Raji (cell line): ENCODE measurements around the gene MXD3.

Experiments
- POLR2A ChIP-seq: IDR thresholded peaks from 2 replicates; pipeline ENCODE4 v1.6.1; 2011; ENCODE audit warnings: low read depth, low read length, control low read depth; ENCODE audit not compliant: insufficient read depth

MXD3 gene

GRCh38 chr5:177313561-177314259 is 2.0 kb upstream of the MXD3 start:
- no peak for TF ChIP-seq POLR2A

- TF ChIP-seq POLR2A, result no peak; the same call in 1 of the 2 replicates
Observed at GRCh38 chr5:177312649-177313181, 1.0 kb upstream of the MXD3 start.

GRCh38 chr5:177311392-177311722 is 341 bp downstream of the MXD3 start:
- TF ChIP-seq POLR2A, result 0 out of 2 replicates have a peak, but pooled peaks have one; percentile 41

GRCh38 chr5:177310757-177311391 is 824 bp downstream of the MXD3 start:
- peak; percentile 76 for TF ChIP-seq POLR2A

- no peak for TF ChIP-seq POLR2A
Observed at GRCh38 chr5:177310332-177310731, 1.4 kb downstream of the MXD3 start.

- no peak for TF ChIP-seq POLR2A
Observed at GRCh38 chr5:177309351-177310191, 2.1 kb downstream of the MXD3 start.

DNA sequence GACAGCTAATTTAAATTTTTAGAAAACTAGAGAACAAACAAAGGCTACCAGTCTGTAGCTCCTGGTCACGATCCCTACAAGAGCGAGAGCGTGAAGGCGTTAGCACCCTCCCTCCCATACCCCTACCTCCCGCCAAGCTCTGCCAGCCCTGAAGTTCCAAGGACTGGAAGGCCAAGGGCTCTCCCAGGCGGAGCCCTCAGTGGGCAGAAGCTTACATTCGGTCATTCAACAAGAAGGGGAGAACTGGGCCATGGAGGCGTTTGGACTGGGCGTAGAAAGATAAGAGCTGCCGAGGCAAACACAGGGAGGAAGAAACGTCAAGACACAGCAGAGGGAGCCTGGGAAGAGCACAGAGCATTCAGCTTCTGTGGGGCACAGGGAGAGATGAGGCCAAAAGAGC is 3.0 kb downstream of the MXD3 start:
- TF ChIP-seq POLR2A, result no peak

DNA sequence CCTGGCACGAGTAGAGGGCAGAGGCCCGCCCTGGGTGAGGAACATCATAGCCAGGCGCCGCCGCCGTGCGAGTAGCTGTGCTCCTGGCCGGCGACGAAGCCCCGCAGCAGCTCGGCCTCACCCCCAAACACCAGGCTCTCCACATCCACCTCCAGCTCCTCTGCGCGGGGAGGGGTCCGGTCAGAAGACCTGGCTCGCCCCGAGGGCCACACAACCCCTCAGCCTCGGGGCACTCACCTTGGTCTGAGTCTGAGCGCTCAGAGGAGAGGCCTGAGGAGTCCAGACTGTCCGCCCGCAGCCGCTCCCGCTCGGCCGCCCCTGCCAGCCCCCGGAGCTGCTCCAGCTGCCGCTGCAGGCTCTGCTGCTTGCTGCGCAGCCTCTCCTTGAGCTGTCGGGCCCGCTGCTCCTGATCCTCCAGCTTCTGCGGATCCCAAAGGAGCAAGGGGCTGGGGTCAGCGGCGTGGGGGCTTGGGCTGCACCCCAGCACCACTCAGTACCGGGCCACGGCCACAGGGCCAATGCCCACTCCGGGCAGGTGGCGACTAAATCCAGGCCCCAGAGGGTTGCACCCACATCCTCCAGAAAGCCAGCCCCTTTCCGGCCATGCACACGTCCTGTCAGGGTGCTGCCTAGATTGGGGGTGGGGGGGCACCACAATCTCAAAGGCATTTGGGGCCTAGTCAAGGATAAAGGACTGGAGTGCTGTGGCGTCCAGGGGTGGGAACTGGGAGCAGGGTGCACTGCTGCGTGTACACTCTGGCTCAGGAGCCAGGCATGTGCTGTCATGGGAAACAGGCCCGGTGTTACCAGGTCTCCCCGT is 3.9 kb downstream of the MXD3 start:
- 0 out of 2 replicates have a peak, but pooled peaks have one; percentile 29 for TF ChIP-seq POLR2A

GRCh38 chr5:177306674-177307543 is 4.8 kb downstream of the MXD3 start:
- TF ChIP-seq POLR2A, result 0 out of 2 replicates have a peak, but pooled peaks have one; percentile 32

DNA sequence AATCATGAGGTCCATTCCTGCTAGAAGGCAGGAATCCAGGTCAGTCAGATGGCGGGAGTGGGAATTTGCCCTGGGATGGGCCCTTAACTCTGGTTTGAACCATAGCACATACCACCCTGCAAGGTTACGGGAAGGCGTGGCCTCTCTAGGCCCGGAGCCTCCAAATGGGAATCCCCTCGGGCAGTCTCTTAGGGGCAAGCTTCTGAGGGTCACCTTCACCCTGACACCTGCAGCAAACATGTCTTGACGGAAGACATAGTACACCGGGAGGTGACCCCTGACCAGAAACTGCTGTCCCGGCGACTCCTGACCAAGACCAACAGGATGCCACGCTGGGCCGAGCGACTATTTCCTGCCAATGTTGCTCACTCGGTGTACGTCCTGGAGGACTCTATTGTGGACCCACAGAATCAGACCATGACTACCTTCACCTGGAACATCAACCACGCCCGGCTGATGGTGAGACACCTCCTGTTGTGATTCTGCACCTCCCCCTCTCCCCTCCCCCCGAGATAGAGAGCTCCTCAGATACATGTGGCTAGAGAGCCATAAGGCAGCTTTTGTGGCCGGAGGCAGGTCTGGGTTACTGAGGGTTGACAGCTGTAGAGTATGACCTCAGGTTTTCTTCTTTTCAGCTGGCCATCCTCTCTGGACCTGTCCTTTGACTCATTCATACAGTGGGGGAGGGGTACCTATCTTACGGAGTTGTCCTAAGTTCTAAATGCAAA is 7.1 kb downstream of the MXD3 start:
- TF ChIP-seq POLR2A, result no peak

- no peak for TF ChIP-seq POLR2A
Observed at GRCh38 chr5:177303925-177304391, 7.7 kb downstream of the MXD3 start.

DNA sequence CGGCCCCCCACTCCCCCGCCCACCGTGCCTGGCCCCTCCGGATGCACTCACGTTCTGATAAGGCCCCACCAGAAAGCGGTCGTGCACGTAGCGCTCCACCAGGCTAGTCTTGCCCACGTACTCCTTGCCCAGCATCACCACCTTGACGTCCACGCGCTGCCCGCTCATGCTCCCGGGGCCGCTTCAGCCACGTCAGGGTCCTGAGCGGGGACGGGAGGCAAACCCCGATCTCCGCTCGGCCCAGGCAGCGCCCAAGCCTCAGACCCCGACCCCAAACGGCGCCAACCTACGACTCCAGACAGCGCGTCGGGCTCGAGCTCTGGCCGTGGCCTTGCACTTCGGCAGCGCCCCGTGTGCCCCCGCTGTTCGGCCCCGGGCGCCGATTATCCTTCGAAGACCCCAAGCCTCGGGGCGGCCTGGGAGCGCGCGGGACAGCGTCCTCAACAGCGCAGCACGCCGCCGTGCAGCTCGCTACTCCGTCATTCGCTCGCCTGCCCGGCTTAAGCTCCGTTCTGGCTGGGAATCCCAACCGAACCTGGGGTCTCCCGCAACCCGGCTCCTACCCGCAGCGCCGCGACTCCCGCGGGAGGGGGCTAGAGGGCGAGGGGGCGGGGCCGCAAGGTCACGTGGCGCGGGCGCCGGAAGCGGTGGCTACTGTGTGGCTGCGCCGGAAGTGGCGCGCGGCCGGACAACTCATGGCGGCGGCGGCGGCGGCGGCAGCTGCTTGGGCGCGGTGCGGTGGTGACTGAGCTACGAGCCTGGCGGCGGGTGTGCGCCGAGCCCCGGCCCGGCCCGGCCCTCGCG is 8.4 kb downstream of the MXD3 start, which contains the start of the genes PRELID1 and RAB24:
PRELID1 (plus strand) TSS at position 679 of the 804 bp plus-strand sequence. CDS start 187 bp downstream, outside the sequence.
RAB24 (minus strand) TSS at position 599 of the 804 bp plus-strand sequence; CDS start at position 168, 431 bp downstream.
- peak; percentile 81 for TF ChIP-seq POLR2A
